OCI-LY7 (cell line): ENCODE measurements around the gene S100A2. TPM values are rescaled to one million over a fixed set of nuclear protein-coding genes. Genes with fewer than 3 reads are reported as not detected.
"Not testable (repeated sequence)": the region's sequence is repeated elsewhere in the genome, so short reads cannot be mapped to it uniquely, and the experiment has no call there.

Source experiments
- BruUV-seq: library from RNA; stranded (reverse); fragments of 400-500 nt; replicated peaks from 2 replicates; lab custom pipeline; 2021; lab: Mats Ljungman, UMichigan
- CTCF ChIA-PET: fragments of 300-600 bp; sonication (Branson Sonifier 250); formaldehyde crosslinking; loops from one replicate; lab custom pipeline; 2022; ENCODE audit warnings: antibody characterized with exemption; ENCODE audit not compliant: unreplicated experiment; lab: Charles Lee
- POLR2A ChIA-PET: fragments of 300-600 bp; sonication (Branson Sonifier 250); formaldehyde crosslinking; loops from one replicate; lab custom pipeline; 2022; ENCODE audit warnings: antibody characterized with exemption; lab: Charles Lee
- DNase-seq: peaks from one replicate; pipeline ENCODE4 v3.0.0-alpha.2; 2015; ENCODE audit warnings: low spot score
- H2AFZ ChIP-seq: fragments of 200-600 bp; sonication (generic), shearing (Covaris generic); 2 replicates; pipeline ENCODE4 v1.6.1; 2014; ENCODE audit warnings: mild to moderate bottlenecking, antibody characterized with exemption, low read length, moderate library complexity
- H3K27ac ChIP-seq: fragments of 200-600 bp; sonication (generic); 2 replicates; pipeline ENCODE4 v1.5.1; 2014; ENCODE audit warnings: mixed run types, low read depth, mild to moderate bottlenecking, moderate library complexity, low read length, inconsistent platforms; ENCODE audit not compliant: poor library complexity, severe bottlenecking
- H3K36me3 ChIP-seq: fragments of 200-600 bp; sonication (generic); 2 replicates; pipeline ENCODE4 v1.6.1; 2014; ENCODE audit warnings: mild to moderate bottlenecking, antibody characterized with exemption, low read length, moderate library complexity, mixed read lengths; ENCODE audit not compliant: insufficient read depth
- H3K4me1 ChIP-seq: fragments of 200-600 bp; sonication (generic); 2 replicates; pipeline ENCODE4 v1.5.1; 2014; ENCODE audit warnings: mild to moderate bottlenecking, low read length; ENCODE audit not compliant: insufficient read depth, poor library complexity, severe bottlenecking
- H3K4me2 ChIP-seq: fragments of 200-600 bp; sonication (generic); 2 replicates; pipeline ENCODE4 v1.6.1; 2014; ENCODE audit warnings: mild to moderate bottlenecking, low read length
- H3K4me3 ChIP-seq: fragments of 200-600 bp; sonication (generic); 2 replicates; pipeline ENCODE4 v1.5.1; 2014; ENCODE audit warnings: mild to moderate bottlenecking, low read depth, low read length; ENCODE audit not compliant: poor library complexity, severe bottlenecking
- H3K79me2 ChIP-seq: fragments of 200-600 bp; sonication (generic); 2 replicates; pipeline ENCODE4 v1.6.1; 2016; ENCODE audit warnings: low read depth, mild to moderate bottlenecking, low read length, moderate library complexity, mixed read lengths; ENCODE audit not compliant: insufficient read depth
- H3K9me2 ChIP-seq: fragments of 200-600 bp; sonication (generic); 2 replicates; pipeline ENCODE4 v1.6.1; 2016; ENCODE audit warnings: mild to moderate bottlenecking, low read length, mixed read lengths; ENCODE audit not compliant: insufficient read depth
- H3K9me3 ChIP-seq: fragments of 200-600 bp; sonication (generic); 2 replicates; pipeline ENCODE4 v1.6.1; 2014; ENCODE audit warnings: mild to moderate bottlenecking, mixed run types, low read length, mixed read lengths
- H4K20me1 ChIP-seq: fragments of 200-600 bp; sonication (generic); 2 replicates; pipeline ENCODE4 v1.6.1; 2014; ENCODE audit warnings: mild to moderate bottlenecking, antibody characterized with exemption, low read length, moderate library complexity, mixed read lengths; ENCODE audit not compliant: insufficient read depth
- CTCF ChIP-seq: fragments of 200-600 bp; sonication (generic); conservative IDR thresholded peaks from 2 replicates; pipeline ENCODE4 v1.5.1; 2014; ENCODE audit warnings: mild to moderate bottlenecking, antibody characterized with exemption, low read length, moderate library complexity, mixed read lengths
- EZH2phosphoT487 ChIP-seq: fragments of 200-600 bp; sonication (generic); IDR thresholded peaks from 2 replicates; pipeline ENCODE4 v1.6.1; 2018; ENCODE audit warnings: low read depth, borderline replicate concordance, mild to moderate bottlenecking, mixed run types, antibody characterized with exemption, low read length, moderate library complexity, mixed read lengths
- intact Hi-C: fragments of 100-400 bp; cut with micrococcal nuclease; formaldehyde crosslinking; loops from one replicate; pipeline ENCODE4 v1.10.0; 2022; ENCODE audit not compliant: unreplicated experiment
- total RNA-seq, 2 experiments: library from RNA; depleted of rRNA in 1 of 2; stranded (reverse); fragments of >200 nt in 1 of 2; shearing (Covaris generic) in 1 of 2; gene quantifications; 2 replicates each; pipeline ENCODE4 v1.2.3, GENCODE V29; 2014 to 2022

The S100A2 gene
- total RNA-seq, 2 experiments from 2014 or later: 1.4 TPM; not detected in 1

DNA sequence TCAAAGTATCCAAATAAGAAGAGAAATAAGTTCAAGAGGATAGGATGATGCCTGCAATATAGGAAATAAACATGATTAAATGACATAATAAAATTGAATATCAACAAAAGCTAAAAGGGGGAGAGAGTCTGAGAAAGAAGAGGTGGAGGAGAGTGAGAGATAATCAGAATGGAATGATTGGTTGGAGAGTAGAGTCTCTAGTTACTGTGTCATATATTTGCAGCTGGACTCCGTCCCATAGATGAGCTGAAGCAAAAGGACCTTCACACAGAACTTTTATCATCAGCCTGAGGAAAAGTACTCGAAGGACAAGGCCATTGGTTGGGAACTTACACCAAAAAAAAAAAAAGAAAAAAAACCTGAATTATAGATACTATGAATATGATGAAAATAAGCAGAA lies 22.8 kb upstream of the S100A2 start:
- H2AFZ ChIP-seq: no peak overlapping the region
- no peak overlapping the region for H3K4me2 ChIP-seq
- no TSS peak for BruUV-seq
- no peaks in the 10 kb centered on the region for H4K20me1 ChIP-seq
- H3K36me3 ChIP-seq: no peaks in the 10 kb centered on the region
- H3K9me3 ChIP-seq: no peaks in the 10 kb centered on the region
- TF ChIP-seq EZH2phosphoT487 (no peak), CTCF (no peak)
- no peaks in the 10 kb centered on the region for H3K79me2 ChIP-seq
- intact Hi-C loops: no loop called here
- H3K4me1 ChIP-seq: no peaks in the 10 kb centered on the region
- H3K4me3 ChIP-seq: no peak overlapping the region
- DNase-seq: no peak
- POLR2A ChIA-PET: interaction anchor here (0.7 kb wide), 1 partner anchor 1318 kb away, joined by 4 read pairs; no protein-coding TSS in a partner anchor
- CTCF ChIA-PET: no interaction called here
- H3K9me2 ChIP-seq: no peaks in the 10 kb centered on the region
- H3K27ac ChIP-seq: no peak overlapping the region

DNA sequence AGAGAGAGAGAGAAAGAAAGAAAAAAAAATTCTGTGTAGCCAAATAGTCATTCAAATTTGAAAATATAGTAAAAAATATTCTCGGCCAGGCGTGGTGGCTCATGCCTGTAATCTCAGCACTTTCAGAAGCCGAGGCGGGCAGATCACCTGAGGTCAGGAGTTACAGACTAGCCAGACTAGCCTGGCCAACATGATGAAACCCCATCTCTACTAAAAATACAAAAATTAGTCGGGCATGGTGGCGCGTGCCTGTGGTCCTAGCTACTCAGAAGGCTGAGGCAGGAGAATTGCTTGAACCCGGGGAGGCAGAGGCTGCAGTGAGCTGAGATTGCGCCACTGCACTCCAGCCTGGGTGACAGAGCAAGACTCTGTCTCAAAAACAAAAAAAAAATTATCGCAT lies 22.4 kb upstream of the S100A2 start:
- H4K20me1 ChIP-seq, intact Hi-C loops, H3K27ac ChIP-seq, H3K79me2 ChIP-seq, H3K4me3 ChIP-seq, H2AFZ ChIP-seq, H3K4me2 ChIP-seq, CTCF ChIA-PET, DNase-seq, H3K9me2 ChIP-seq, BruUV-seq, H3K4me1 ChIP-seq, H3K36me3 ChIP-seq, H3K9me3 ChIP-seq: not testable (repeated sequence)
- POLR2A ChIA-PET: interaction anchor here (0.7 kb wide), 1 partner anchor 1319 kb away, joined by 4 read pairs; no protein-coding TSS in a partner anchor

- BruUV-seq: no TSS peak
- H2AFZ ChIP-seq: no peak overlapping the region
- no peak overlapping the region for H3K27ac ChIP-seq
- H3K79me2 ChIP-seq: no peaks in the 10 kb centered on the region
- H4K20me1 ChIP-seq: no peaks in the 10 kb centered on the region
- intact Hi-C loops: no loop called here
- no peak overlapping the region for H3K4me2 ChIP-seq
- no peaks in the 10 kb centered on the region for H3K4me1 ChIP-seq
- CTCF ChIA-PET: no interaction called here
- POLR2A ChIA-PET: interaction anchor here (1.3 kb wide), 1 partner anchor 19 kb away, joined by 5 read pairs; no protein-coding TSS in a partner anchor
- no peaks in the 10 kb centered on the region for H3K9me3 ChIP-seq
- no peak overlapping the region for H3K4me3 ChIP-seq
- H3K36me3 ChIP-seq: no peaks in the 10 kb centered on the region
- TF ChIP-seq EZH2phosphoT487 (no peak), CTCF (no peak)
- H3K9me2 ChIP-seq: no peaks in the 10 kb centered on the region
- DNase-seq: no peak
Observed at GRCh38 chr1:153587314-153587713, 21.7 kb upstream of the S100A2 start.
